BE2C (cell line): ENCODE measurements around the gene B3GALT4.
"Not testable (repeated sequence)": the region's sequence is repeated elsewhere in the genome, so short reads cannot be mapped to it uniquely, and the experiment has no call there.

Experiments
- DNase-seq: peaks from one replicate; pipeline ENCODE4 v3.0.0-alpha.2; 2020
- H3K27me3 ChIP-seq: fragments of 250-450 bp; sonication (Bioruptor Pico); 2 replicates; pipeline ENCODE4 v1.5.1; 2020; ENCODE audit warnings: mild to moderate bottlenecking
- H3K36me3 ChIP-seq: fragments of 250-450 bp; sonication (Bioruptor Pico); 2 replicates; pipeline ENCODE4 v1.5.1; 2020; ENCODE audit warnings: mild to moderate bottlenecking
- H3K4me1 ChIP-seq: fragments of 250-450 bp; sonication (Bioruptor Pico); 2 replicates; pipeline ENCODE4 v1.5.1; 2020
- H3K4me3 ChIP-seq: 2 replicates; pipeline ENCODE4 v1.5.1; 2011; ENCODE audit warnings: low read depth, low read length
- H3K9me3 ChIP-seq: fragments of 250-450 bp; sonication (Bioruptor Pico); 2 replicates; pipeline ENCODE4 v1.5.1; 2020
- TF ChIP-seq, protein P1 (sequence below): IDR thresholded peaks from 2 replicates; pipeline ENCODE4 v1.5.1; 2012; ENCODE audit warnings: mild to moderate bottlenecking, low read depth, low read length

Gene B3GALT4

DNA sequence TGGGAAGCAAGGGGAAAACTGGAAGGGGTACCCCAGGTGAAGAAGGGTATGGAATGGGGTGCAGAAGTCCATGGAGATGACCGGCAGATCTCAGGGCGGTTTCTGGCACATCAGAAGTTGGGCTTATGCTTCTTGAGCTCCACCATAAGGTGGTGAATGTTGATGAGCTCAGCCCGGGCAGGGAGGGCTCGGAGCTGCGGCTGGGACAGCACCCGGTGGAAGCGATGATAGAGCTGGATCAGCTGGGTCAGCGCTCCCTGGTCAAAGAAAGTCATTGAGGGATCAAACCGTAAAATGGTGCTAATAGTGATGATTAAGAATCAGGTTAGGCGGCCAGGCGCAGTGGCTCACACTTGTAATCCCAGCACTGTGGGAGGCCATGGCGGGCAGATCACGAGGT lies 26.2 kb upstream of the B3GALT4 start:
- Histone ChIP-seq H3K4me3 (no peak overlapping the region), H3K4me1 (peaks cover 12% of the 10 kb centered on the region), H3K36me3 (no peaks in the 10 kb centered on the region), H3K9me3 (no peaks in the 10 kb centered on the region), H3K27me3 (no peaks in the 10 kb centered on the region)
- DNase-seq: no peak
- TF ChIP-seq, protein P1, sequence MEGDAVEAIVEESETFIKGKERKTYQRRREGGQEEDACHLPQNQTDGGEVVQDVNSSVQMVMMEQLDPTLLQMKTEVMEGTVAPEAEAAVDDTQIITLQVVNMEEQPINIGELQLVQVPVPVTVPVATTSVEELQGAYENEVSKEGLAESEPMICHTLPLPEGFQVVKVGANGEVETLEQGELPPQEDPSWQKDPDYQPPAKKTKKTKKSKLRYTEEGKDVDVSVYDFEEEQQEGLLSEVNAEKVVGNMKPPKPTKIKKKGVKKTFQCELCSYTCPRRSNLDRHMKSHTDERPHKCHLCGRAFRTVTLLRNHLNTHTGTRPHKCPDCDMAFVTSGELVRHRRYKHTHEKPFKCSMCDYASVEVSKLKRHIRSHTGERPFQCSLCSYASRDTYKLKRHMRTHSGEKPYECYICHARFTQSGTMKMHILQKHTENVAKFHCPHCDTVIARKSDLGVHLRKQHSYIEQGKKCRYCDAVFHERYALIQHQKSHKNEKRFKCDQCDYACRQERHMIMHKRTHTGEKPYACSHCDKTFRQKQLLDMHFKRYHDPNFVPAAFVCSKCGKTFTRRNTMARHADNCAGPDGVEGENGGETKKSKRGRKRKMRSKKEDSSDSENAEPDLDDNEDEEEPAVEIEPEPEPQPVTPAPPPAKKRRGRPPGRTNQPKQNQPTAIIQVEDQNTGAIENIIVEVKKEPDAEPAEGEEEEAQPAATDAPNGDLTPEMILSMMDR: no peak

DNA sequence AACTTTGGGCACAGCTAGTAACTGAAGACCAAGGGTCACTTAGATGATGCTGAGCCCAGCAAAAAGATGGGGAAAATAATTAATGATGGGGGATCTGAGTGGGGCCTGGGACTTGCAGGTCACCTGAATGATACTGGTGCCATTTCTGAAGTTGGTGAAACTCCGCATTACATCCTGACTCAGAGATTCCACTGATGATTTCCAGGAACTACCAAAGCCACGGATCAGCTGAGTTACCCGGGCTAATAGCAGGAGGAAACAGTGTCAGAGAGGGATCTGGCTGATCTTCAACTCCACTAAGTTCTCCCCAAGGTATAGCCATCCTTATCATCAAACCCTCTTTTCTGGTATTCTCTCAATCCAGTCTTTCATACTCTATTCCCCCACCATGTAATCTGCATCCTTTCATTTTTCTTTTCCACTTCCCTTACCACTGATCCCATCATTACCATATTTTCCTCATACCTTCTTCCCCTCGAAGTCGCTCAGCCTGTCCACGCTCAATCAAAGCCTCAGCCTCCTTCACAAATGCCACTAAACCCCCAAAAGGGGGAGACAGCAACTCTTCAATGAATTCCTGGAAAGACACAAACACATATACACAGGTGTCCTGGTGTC lies 25.4 kb upstream of the B3GALT4 start:
- no peaks in the 10 kb centered on the region for H3K27me3 ChIP-seq
- H3K36me3 ChIP-seq: no peaks in the 10 kb centered on the region
- no peak for DNase-seq
- H3K9me3 ChIP-seq: no peaks in the 10 kb centered on the region
- no peak overlapping the region for H3K4me3 ChIP-seq
- TF ChIP-seq, protein P1: no peak; the same call in 1 of the 2 replicates
- peaks cover 12% of the 10 kb centered on the region for H3K4me1 ChIP-seq

DNA sequence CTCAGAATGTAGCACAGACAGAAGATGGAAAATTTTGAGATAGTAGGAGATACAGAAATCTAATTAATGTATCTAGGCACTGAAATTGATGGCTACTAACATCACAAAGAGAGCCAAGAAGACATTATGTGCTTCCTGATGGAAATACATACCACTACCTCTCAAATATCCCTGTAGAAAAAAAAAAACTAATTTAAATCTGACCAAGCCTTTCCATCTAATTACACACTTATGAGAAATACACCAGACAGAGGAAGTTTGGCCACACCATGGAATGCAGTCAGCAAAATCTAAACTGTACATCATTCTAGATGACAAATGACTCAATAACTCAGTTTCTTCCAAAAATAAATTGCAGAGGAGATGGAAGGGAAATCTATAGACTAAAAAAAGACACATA lies 24.2 kb upstream of the B3GALT4 start:
- TF ChIP-seq, protein P1: no peak
- peaks cover 4% of the 10 kb centered on the region; the same call in 1 of the 2 replicates for H3K36me3 ChIP-seq
- H3K9me3 ChIP-seq: no peaks in the 10 kb centered on the region
- no peak for DNase-seq
- H3K4me1 ChIP-seq: peaks cover 12% of the 10 kb centered on the region
- no peaks in the 10 kb centered on the region for H3K27me3 ChIP-seq
- no peak overlapping the region for H3K4me3 ChIP-seq

DNA sequence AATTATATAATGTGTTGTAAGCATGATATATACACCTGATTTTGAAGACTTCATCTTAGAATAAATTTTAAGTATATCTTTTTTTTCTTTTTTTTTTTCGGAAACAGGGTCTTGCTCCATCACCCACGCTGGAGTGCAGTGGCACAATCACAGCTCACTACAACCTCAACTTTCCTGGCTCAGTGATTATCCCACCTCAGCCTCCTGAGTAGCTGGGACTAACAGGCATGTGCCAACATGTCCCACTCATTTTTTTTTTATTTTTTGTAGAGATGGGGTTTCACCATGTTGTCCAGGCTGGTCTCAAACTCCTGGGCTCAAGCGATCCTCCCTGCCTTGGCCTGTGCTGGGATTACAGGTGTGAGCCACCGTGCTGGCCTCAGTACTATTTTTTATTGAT lies 22.3 kb upstream of the B3GALT4 start:
- Histone ChIP-seq H3K4me1 (peaks cover 6% of the 10 kb centered on the region), H3K36me3 (peaks cover 4% of the 10 kb centered on the region; the same call in 1 of the 2 replicates), H3K27me3 (no peaks in the 10 kb centered on the region), H3K9me3 (no peaks in the 10 kb centered on the region), H3K4me3 (no peak overlapping the region)
- TF ChIP-seq, protein P1: no peak
- DNase-seq: no peak

DNA sequence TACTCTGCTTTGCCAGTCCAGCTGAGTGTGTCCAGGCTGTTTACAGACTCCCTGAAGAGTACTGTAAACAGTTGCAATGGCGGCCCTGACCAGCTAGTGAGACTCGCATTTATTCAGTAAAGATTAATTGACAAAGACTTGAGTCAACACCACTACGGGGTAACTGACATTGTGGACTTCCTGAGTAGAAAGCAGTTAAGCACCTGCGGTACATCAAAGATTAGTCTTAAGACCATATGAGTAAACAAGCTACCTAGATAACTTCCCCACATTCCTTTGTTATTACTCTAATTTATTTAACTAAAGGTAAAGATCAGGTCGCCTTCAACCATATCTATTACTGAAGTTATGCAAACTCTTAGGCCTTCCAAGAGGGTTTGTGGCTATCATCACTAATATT lies 17.9 kb upstream of the B3GALT4 start:
- Histone ChIP-seq H3K36me3 (peaks cover 18% of the 10 kb centered on the region), H3K27me3 (no peaks in the 10 kb centered on the region), H3K9me3 (no peaks in the 10 kb centered on the region), H3K4me3 (no peak overlapping the region), H3K4me1 (no peaks in the 10 kb centered on the region)
- TF ChIP-seq, protein P1: no peak
- DNase-seq: no peak

DNA sequence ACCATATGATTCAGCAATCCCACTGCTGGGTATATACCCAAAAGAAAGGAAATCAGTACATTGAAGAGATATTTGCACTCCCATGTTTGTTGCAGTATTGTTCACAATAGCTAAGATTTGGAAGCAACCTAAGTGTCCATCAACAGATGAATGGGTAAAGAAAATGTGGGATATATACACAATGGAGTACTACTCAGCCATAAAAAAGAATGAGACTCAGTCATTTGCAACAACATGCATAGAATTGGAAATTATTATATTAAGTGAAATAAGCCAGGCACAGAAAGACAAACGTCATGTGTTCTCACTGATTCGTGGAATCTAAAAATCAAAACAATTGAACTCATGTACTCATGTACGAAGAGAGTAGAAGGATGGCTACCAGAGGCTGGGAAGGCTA lies 14.4 kb upstream of the B3GALT4 start:
- H3K36me3 ChIP-seq: peaks cover 35% of the 10 kb centered on the region
- not testable (repeated sequence) for H3K4me1 ChIP-seq, DNase-seq, H3K4me3 ChIP-seq, H3K9me3 ChIP-seq, H3K27me3 ChIP-seq
